NCI-H748 (cell line): ENCODE results near the gene EDC4.
A peak's percentile ranks its signal among the peaks of the same experiment; 100 is the strongest.

Experiments used
- DNase-seq: peaks from one replicate; lab custom pipeline; 2025; ENCODE audit not compliant: unreplicated experiment; lab: John Stamatoyannopoulos, UW

Gene EDC4

GRCh38 chr16:67927131-67927941, 54.5 kb downstream of the EDC4 start:
- DNase-seq = no peak

- DNase-seq = no peak
Observed at GRCh38 chr16:67928147-67928546, 55.3 kb downstream of the EDC4 start.

- DNase-seq = peak; percentile 66
Observed at GRCh38 chr16:67928561-67929364, 55.9 kb downstream of the EDC4 start.

- no peak for DNase-seq
Observed at GRCh38 chr16:67930191-67930590, 57.3 kb downstream of the EDC4 start.

GRCh38 chr16:67930678-67931211, 57.9 kb downstream of the EDC4 start:
- no peak for DNase-seq
